ENCODE results near the gene DRICH1. TPM values are rescaled to one million over a fixed set of nuclear protein-coding genes. Genes with fewer than 3 reads are reported as not detected.
"Not testable (repeated sequence)": the region's sequence is repeated elsewhere in the genome, so short reads cannot be mapped to it uniquely, and the experiment has no call there.

Gene DRICH1
- total RNA-seq, 1 experiment from 2014 or later = 4.8 TPM

GRCh38 chr22:23626286-23626975, 5.7 kb downstream of the DRICH1 start:
- POLR2A ChIA-PET = no interaction called here
- Mint-ChIP-seq H3K4me3 (ENCODE audit: unreplicated experiment) (peak overlapping the region; percentile 67), H3K27ac (ENCODE audit: unreplicated experiment) (peak overlapping the region; percentile 90), H3K9me3 (ENCODE audit: unreplicated experiment) (peaks cover 10% of the 10 kb centered on the region), H3K4me1 (ENCODE audit: low read depth, unreplicated experiment) (peaks cover 46% of the 10 kb centered on the region), H3K27me3 (ENCODE audit: insufficient read depth, unreplicated experiment) (no peaks in the 10 kb centered on the region), H3K36me3 (ENCODE audit: insufficient read depth, unreplicated experiment) (peaks cover 27% of the 10 kb centered on the region)
- no peaks in the 10 kb centered on the region; the same call in 1 of the 2 replicates for H3K36me3 ChIP-seq (ENCODE audit: control insufficient read depth, insufficient read depth, low read length)
- no peaks in the 10 kb centered on the region for H3K27me3 ChIP-seq (replicated peaks; ENCODE audit: control insufficient read depth, insufficient read depth, low read length)
- H3K4me3 ChIP-seq (ENCODE audit: low read depth, low read length) = no peak overlapping the region
- peaks cover 15% of the 10 kb centered on the region for H3K9me3 ChIP-seq
- no peak for TF ChIP-seq CTCF (IDR thresholded peaks at IDR 0.05; ENCODE audit: insufficient read depth in 1 of 2, low read depth in 1 of 2, low read length in 1 of 2, severe bottlenecking in 1 of 2, unreplicated experiment in 1 of 2)
- DNase-seq = peak; percentile 65 to 70
- intact Hi-C loops (cut with micrococcal nuclease; ENCODE audit: unreplicated experiment) = no loop called here
- BruUV-seq (replicated peaks) = TSS peak; percentile 36
- H3K4me1 ChIP-seq = peaks cover 49% of the 10 kb centered on the region
- CTCF ChIA-PET = no interaction called here

GRCh38 chr22:23622634-23623033, 9.5 kb downstream of the DRICH1 start:
- Mint-ChIP-seq H3K4me1 (ENCODE audit: low read depth, unreplicated experiment) (peaks cover 66% of the 10 kb centered on the region), H3K36me3 (ENCODE audit: insufficient read depth, unreplicated experiment) (peaks cover 60% of the 10 kb centered on the region), H3K27me3 (ENCODE audit: insufficient read depth, unreplicated experiment) (no peaks in the 10 kb centered on the region), H3K4me3 (ENCODE audit: unreplicated experiment) (no peak overlapping the region), H3K9me3 (ENCODE audit: unreplicated experiment) (peaks cover 10% of the 10 kb centered on the region), H3K27ac (ENCODE audit: unreplicated experiment) (peak overlapping the region; percentile 97)
- BruUV-seq (replicated peaks) = no TSS peak
- H3K36me3 ChIP-seq (ENCODE audit: control insufficient read depth, insufficient read depth, low read length) = no peaks in the 10 kb centered on the region; the same call in 1 of the 2 replicates
- intact Hi-C loops (cut with micrococcal nuclease; ENCODE audit: unreplicated experiment) = no loop called here
- TF ChIP-seq CTCF (IDR thresholded peaks at IDR 0.05; ENCODE audit: insufficient read depth in 1 of 2, low read depth in 1 of 2, low read length in 1 of 2, severe bottlenecking in 1 of 2, unreplicated experiment in 1 of 2) = no peak
- no peak for DNase-seq
- H3K4me1 ChIP-seq = peaks cover 66% of the 10 kb centered on the region
- peaks cover 15% of the 10 kb centered on the region for H3K9me3 ChIP-seq
- CTCF ChIA-PET = no interaction called here
- POLR2A ChIA-PET = no interaction called here
- no peaks in the 10 kb centered on the region for H3K27me3 ChIP-seq (replicated peaks; ENCODE audit: control insufficient read depth, insufficient read depth, low read length)
- no peak overlapping the region for H3K4me3 ChIP-seq (ENCODE audit: low read depth, low read length)

- Mint-ChIP-seq H3K36me3 (ENCODE audit: insufficient read depth, unreplicated experiment) (peaks cover 64% of the 10 kb centered on the region), H3K4me3 (ENCODE audit: unreplicated experiment) (peak overlapping the region; percentile 10), H3K27ac (ENCODE audit: unreplicated experiment) (peak overlapping the region; percentile 97), H3K9me3 (ENCODE audit: unreplicated experiment) (peaks cover 10% of the 10 kb centered on the region), H3K4me1 (ENCODE audit: low read depth, unreplicated experiment) (peaks cover 61% of the 10 kb centered on the region)
- H3K27me3 ChIP-seq (replicated peaks; ENCODE audit: control insufficient read depth, insufficient read depth, low read length); H3K27me3 Mint-ChIP-seq (ENCODE audit: insufficient read depth, unreplicated experiment); H3K4me3 ChIP-seq (ENCODE audit: low read depth, low read length); CTCF ChIA-PET; POLR2A ChIA-PET; H3K36me3 ChIP-seq (ENCODE audit: control insufficient read depth, insufficient read depth, low read length); DNase-seq: not testable (repeated sequence)
- peaks cover 61% of the 10 kb centered on the region for H3K4me1 ChIP-seq
- H3K9me3 ChIP-seq = peaks cover 15% of the 10 kb centered on the region
- TSS peak; percentile 84 for BruUV-seq (replicated peaks)
- intact Hi-C loops (cut with micrococcal nuclease; ENCODE audit: unreplicated experiment) = loop anchor here (2.0 kb wide), 1 partner anchor 95 kb away; no protein-coding TSS in a partner anchor
These were observed 10.2 kb downstream of the DRICH1 start for GRCh38 chr22:23621916-23622315.
